ENCODE data around the gene ELF2. TPM values are rescaled to one million over a fixed set of nuclear protein-coding genes. Genes with fewer than 3 reads are reported as not detected.

ELF2 gene
- polyA plus RNA-seq, 3 donors = 14.0 to 34.3 (median 18.9) TPM

DNA sequence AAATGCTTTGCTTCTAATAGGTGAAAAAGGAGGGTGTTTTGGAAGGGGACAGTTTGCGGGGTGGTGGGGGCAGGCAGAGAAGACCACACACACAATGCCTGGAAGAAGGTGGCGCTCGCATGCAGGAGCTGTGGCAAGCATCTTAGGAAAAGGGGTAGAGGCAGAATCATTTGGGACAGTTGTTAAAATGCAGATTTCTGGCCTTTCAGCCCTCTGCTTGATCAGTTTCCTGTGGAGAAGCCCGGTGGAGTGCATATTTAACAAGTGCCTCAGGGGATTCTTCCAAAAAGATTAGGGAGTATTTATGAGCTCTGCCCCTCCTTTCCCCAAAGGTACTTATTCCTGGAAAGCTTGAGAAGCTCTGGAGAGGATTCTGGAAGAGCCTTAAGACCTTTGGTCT lies 156.6 kb downstream of the ELF2 start:
- H3K27me3 ChIP-seq (ENCODE audit: control insufficient read depth in 2 of 2, insufficient read depth in 2 of 2, low read length in 2 of 2) = no peaks in the 10 kb centered on the region
- H3K27ac Mint-ChIP-seq = peak overlapping the region; percentile 27 to 84 (median 73)
- intact Hi-C loops (cut with micrococcal nuclease) = loop anchor here (5.0 to 10.0 kb wide), 2 partner anchors 62 to 274 kb away; no protein-coding TSS in a partner anchor

DNA sequence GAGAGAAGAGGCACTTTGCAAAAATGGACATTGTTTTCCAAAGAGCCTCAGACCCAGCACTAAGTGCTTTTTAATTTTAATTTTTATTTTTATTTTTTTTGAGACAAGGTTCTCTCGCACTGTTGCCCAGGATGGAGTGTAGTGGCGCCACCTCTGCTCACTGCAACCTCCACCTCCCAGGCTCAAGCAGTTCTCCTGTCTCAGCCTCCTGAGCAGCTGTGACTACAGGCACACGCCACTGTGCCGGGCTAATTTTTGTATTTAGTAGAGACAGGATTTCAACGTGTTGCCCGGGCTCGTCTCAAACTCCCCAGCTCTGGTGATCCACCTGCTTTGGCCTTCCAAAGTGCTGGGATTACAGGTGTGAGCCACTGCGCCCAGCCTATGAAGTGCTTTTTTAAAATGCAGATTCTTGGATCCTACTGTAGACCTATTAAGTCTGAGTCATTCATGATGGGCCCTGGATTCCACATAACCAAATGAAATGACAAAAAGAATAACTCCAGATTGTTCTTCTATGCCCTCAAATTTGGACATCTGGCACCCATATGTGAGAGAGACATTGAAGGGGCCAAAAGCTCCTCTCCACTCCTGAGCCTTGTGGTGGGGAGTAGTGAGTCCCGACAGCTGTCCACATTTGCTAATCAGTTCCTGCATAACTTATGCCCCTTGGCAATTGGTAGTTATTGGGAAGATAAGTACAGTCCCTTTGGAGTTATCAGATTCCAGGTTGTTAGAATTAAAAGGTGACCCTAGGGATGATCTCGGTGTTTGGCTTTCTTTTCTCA lies 157.9 kb downstream of the ELF2 start:
- H3K4me1 ChIP-seq (ENCODE audit: control insufficient read depth in 1 of 2, insufficient read depth in 2 of 2, low read length in 2 of 2) = peaks cover 51 to 70% of the 10 kb centered on the region in 2 donors
- H3K4me1 Mint-ChIP-seq = peaks cover 59% of the 10 kb centered on the region
- peak overlapping the region; percentile 80 for H3K4me2 ChIP-seq (replicated peaks; ENCODE audit: extremely low read depth, low read length, poor library complexity, severe bottlenecking)
- DNase-seq = no peak
- no peaks in the 10 kb centered on the region for H3K27me3 Mint-ChIP-seq (ENCODE audit: low read depth in 3 of 3)
- peaks cover 91% of the 10 kb centered on the region for H3K79me2 ChIP-seq (ENCODE audit: insufficient read depth, low read length)
- H3K27me3 ChIP-seq (ENCODE audit: control insufficient read depth in 2 of 2, insufficient read depth in 2 of 2, low read length in 2 of 2) = no peaks in the 10 kb centered on the region
- H3K36me3 Mint-ChIP-seq = peaks cover 2 to 20% of the 10 kb centered on the region in 2 donors
- H2AFZ ChIP-seq (ENCODE audit: insufficient read depth, low read depth, low read length, poor library complexity, severe bottlenecking) = no peak overlapping the region
- H3K9ac ChIP-seq (ENCODE audit: insufficient read depth, low read length, poor library complexity, severe bottlenecking) = no peak overlapping the region
- TF ChIP-seq, protein P1, sequence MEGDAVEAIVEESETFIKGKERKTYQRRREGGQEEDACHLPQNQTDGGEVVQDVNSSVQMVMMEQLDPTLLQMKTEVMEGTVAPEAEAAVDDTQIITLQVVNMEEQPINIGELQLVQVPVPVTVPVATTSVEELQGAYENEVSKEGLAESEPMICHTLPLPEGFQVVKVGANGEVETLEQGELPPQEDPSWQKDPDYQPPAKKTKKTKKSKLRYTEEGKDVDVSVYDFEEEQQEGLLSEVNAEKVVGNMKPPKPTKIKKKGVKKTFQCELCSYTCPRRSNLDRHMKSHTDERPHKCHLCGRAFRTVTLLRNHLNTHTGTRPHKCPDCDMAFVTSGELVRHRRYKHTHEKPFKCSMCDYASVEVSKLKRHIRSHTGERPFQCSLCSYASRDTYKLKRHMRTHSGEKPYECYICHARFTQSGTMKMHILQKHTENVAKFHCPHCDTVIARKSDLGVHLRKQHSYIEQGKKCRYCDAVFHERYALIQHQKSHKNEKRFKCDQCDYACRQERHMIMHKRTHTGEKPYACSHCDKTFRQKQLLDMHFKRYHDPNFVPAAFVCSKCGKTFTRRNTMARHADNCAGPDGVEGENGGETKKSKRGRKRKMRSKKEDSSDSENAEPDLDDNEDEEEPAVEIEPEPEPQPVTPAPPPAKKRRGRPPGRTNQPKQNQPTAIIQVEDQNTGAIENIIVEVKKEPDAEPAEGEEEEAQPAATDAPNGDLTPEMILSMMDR (IDR thresholded peaks at IDR 0.05) = no peak
- peak overlapping the region in 1 of 3 experiments; percentile 86 for H3K4me3 ChIP-seq (replicated peaks in 1 of 3; ENCODE audit: low read depth in 2 of 3, low read length in 3 of 3)
- intact Hi-C loops (cut with micrococcal nuclease) = loop anchor here (5.0 to 10.0 kb wide), 5 partner anchors 37 to 1076 kb away; no protein-coding TSS in a partner anchor
- H3K27ac Mint-ChIP-seq = peak overlapping the region; percentile 41 to 98 (median 63)
- H3K27ac ChIP-seq (ENCODE audit: low read depth in 1 of 2, low read length in 2 of 2) = peak overlapping the region in 1 of 2 donors; percentile 39
- H4K20me1 ChIP-seq (ENCODE audit: insufficient read depth, low read length) = peaks cover 66% of the 10 kb centered on the region
- no peaks in the 10 kb centered on the region for H3K9me3 Mint-ChIP-seq
- H3K36me3 ChIP-seq (replicated peaks in 1 of 2; ENCODE audit: control insufficient read depth in 1 of 2, insufficient read depth in 2 of 2, low read length in 2 of 2) = peaks cover 0 to 9% of the 10 kb centered on the region in 2 donors
- 56% methylated on average over 6 of the region's 10 CpGs for WGBS (ENCODE audit: insufficient coverage)
- no peaks in the 10 kb centered on the region for H3K9me3 ChIP-seq (replicated peaks in 1 of 2; ENCODE audit: control insufficient read depth in 1 of 2, insufficient read depth in 1 of 2, low read length in 2 of 2)
- peak overlapping the region in 1 of 2 donors; percentile 95 for H3K4me3 Mint-ChIP-seq

More for the DNA sequence above, 156.6 kb downstream of the ELF2 start:
- Mint-ChIP-seq H3K9me3 (no peaks in the 10 kb centered on the region), H3K4me1 (peaks cover 58% of the 10 kb centered on the region), H3K4me3 (no peak overlapping the region), H3K36me3 (peaks cover 7 to 30% of the 10 kb centered on the region in 2 donors), H3K27me3 (ENCODE audit: low read depth in 3 of 3) (no peaks in the 10 kb centered on the region)
- TF ChIP-seq, protein P1 (IDR thresholded peaks at IDR 0.05) = no peak
- DNase-seq = no peak
- no peak overlapping the region for H3K4me2 ChIP-seq (replicated peaks; ENCODE audit: extremely low read depth, low read length, poor library complexity, severe bottlenecking)
- peak overlapping the region in 1 of 2 donors; percentile 36 for H3K27ac ChIP-seq (ENCODE audit: low read depth in 1 of 2, low read length in 2 of 2)
- H3K9ac ChIP-seq (ENCODE audit: insufficient read depth, low read length, poor library complexity, severe bottlenecking) = no peak overlapping the region
- peaks cover 41 to 59% of the 10 kb centered on the region in 2 donors for H3K4me1 ChIP-seq (ENCODE audit: control insufficient read depth in 1 of 2, insufficient read depth in 2 of 2, low read length in 2 of 2)
- 77% methylated on average over 1 of the region's 4 CpGs for WGBS (ENCODE audit: insufficient coverage)
- no peaks in the 10 kb centered on the region for H3K9me3 ChIP-seq (replicated peaks in 1 of 2; ENCODE audit: control insufficient read depth in 1 of 2, insufficient read depth in 1 of 2, low read length in 2 of 2)
- H3K36me3 ChIP-seq (replicated peaks in 1 of 2; ENCODE audit: control insufficient read depth in 1 of 2, insufficient read depth in 2 of 2, low read length in 2 of 2) = peaks cover 0 to 19% of the 10 kb centered on the region in 2 donors
- H3K79me2 ChIP-seq (ENCODE audit: insufficient read depth, low read length) = peaks cover 98% of the 10 kb centered on the region
- peaks cover 78% of the 10 kb centered on the region for H4K20me1 ChIP-seq (ENCODE audit: insufficient read depth, low read length)
- H3K4me3 ChIP-seq (replicated peaks in 1 of 3; ENCODE audit: low read depth in 2 of 3, low read length in 3 of 3) = no peak overlapping the region
- no peak overlapping the region for H2AFZ ChIP-seq (ENCODE audit: insufficient read depth, low read depth, low read length, poor library complexity, severe bottlenecking)
